ENCODE data around the gene PRM1. TPM values are rescaled to one million over a fixed set of nuclear protein-coding genes. Genes with fewer than 3 reads are reported as not detected.

The PRM1 gene
- total RNA-seq, 1 donor from 2014 or later = not detected

GRCh38 chr16:11310997-11311561 lies 29.9 kb upstream of the PRM1 start:
- H3K4me3 ChIP-seq (ENCODE audit: low read depth, low read length) = no peak overlapping the region
- no peak for DNase-seq (ENCODE audit: low read depth)
- H3K27me3 ChIP-seq (ENCODE audit: control insufficient read depth, insufficient read depth, low read length) = no peaks in the 10 kb centered on the region
- FAIRE-seq = no peak
- no peak for TF ChIP-seq CTCF (IDR thresholded peaks at IDR 0.05; ENCODE audit: insufficient read depth, low read length, severe bottlenecking)
- H3K36me3 ChIP-seq (ENCODE audit: control insufficient read depth, insufficient read depth, low read length) = no peaks in the 10 kb centered on the region

- Histone ChIP-seq H3K36me3 (ENCODE audit: control insufficient read depth, insufficient read depth, low read length) (no peaks in the 10 kb centered on the region), H3K27me3 (ENCODE audit: control insufficient read depth, insufficient read depth, low read length) (no peaks in the 10 kb centered on the region), H3K4me3 (ENCODE audit: low read depth, low read length) (no peak overlapping the region)
- TF ChIP-seq CTCF (IDR thresholded peaks at IDR 0.05; ENCODE audit: insufficient read depth, low read length, severe bottlenecking) = no peak
- FAIRE-seq (no peak), DNase-seq (ENCODE audit: low read depth) (no peak)
These were observed 29.5 kb upstream of the PRM1 start for GRCh38 chr16:11310634-11310977.

- Histone ChIP-seq H3K4me3 (ENCODE audit: low read depth, low read length) (no peak overlapping the region), H3K36me3 (ENCODE audit: control insufficient read depth, insufficient read depth, low read length) (no peaks in the 10 kb centered on the region), H3K27me3 (ENCODE audit: control insufficient read depth, insufficient read depth, low read length) (no peaks in the 10 kb centered on the region)
- FAIRE-seq (no peak), DNase-seq (ENCODE audit: low read depth) (no peak)
- no peak for TF ChIP-seq CTCF (IDR thresholded peaks at IDR 0.05; ENCODE audit: insufficient read depth, low read length, severe bottlenecking)
These were observed 28.9 kb upstream of the PRM1 start for GRCh38 chr16:11309895-11310633.

- Histone ChIP-seq H3K27me3 (ENCODE audit: control insufficient read depth, insufficient read depth, low read length) (no peaks in the 10 kb centered on the region), H3K36me3 (ENCODE audit: control insufficient read depth, insufficient read depth, low read length) (no peaks in the 10 kb centered on the region), H3K4me3 (ENCODE audit: low read depth, low read length) (no peak overlapping the region)
- DNase-seq (ENCODE audit: low read depth) (no peak), FAIRE-seq (no peak)
- no peak for TF ChIP-seq CTCF (IDR thresholded peaks at IDR 0.05; ENCODE audit: insufficient read depth, low read length, severe bottlenecking)
These were observed 27.6 kb upstream of the PRM1 start for GRCh38 chr16:11308493-11309283.

- no peak for DNase-seq (ENCODE audit: low read depth)
- no peak for FAIRE-seq
- no peaks in the 10 kb centered on the region for H3K27me3 ChIP-seq (ENCODE audit: control insufficient read depth, insufficient read depth, low read length)
- no peak overlapping the region for H3K4me3 ChIP-seq (ENCODE audit: low read depth, low read length)
- no peak for TF ChIP-seq CTCF (IDR thresholded peaks at IDR 0.05; ENCODE audit: insufficient read depth, low read length, severe bottlenecking)
- H3K36me3 ChIP-seq (ENCODE audit: control insufficient read depth, insufficient read depth, low read length) = no peaks in the 10 kb centered on the region
These were observed 26.7 kb upstream of the PRM1 start for GRCh38 chr16:11307639-11308492.

All from bronchial epithelial cell (primary cell).